Spleen (tissue), 7 donors: Measurements from ENCODE around the gene SLC38A10.

Source experiments
- POLR2AphosphoS5 ChIP-seq, 3 donors: sonication (generic); formaldehyde crosslinking; IDR thresholded peaks; one replicate each; pipeline ENCODE4 v1.5.1; 2017; ENCODE audit warnings: antibody characterized with exemption in 3 of 3
- TF ChIP-seq, protein P1 (sequence below), 11 experiments: fragments of 200-600 bp in 7 of 11; fragments of 450-650 bp in 4 of 11; sonication (generic) in 4 of 11; IDR thresholded peaks in 8 of 11; conservative IDR thresholded peaks in 3 of 11; 1 replicate in 7 of 11; 2 replicates in 4 of 11; pipeline versions ENCODE4 v1.4.0 to v1.8.0; 2016 to 2021; ENCODE audit warnings: antibody characterized with exemption in 11 of 11, inconsistent platforms in 4 of 11, mild to moderate bottlenecking in 1 of 11
- donor health status: DM: no; HTN: no; CAD: no; lungs with moderate emphysema.
- donor health status: DM: no; HTN: no; CAD: no.
- donor health status: DM: no; HTN: no; CAD: no.

DNA sequence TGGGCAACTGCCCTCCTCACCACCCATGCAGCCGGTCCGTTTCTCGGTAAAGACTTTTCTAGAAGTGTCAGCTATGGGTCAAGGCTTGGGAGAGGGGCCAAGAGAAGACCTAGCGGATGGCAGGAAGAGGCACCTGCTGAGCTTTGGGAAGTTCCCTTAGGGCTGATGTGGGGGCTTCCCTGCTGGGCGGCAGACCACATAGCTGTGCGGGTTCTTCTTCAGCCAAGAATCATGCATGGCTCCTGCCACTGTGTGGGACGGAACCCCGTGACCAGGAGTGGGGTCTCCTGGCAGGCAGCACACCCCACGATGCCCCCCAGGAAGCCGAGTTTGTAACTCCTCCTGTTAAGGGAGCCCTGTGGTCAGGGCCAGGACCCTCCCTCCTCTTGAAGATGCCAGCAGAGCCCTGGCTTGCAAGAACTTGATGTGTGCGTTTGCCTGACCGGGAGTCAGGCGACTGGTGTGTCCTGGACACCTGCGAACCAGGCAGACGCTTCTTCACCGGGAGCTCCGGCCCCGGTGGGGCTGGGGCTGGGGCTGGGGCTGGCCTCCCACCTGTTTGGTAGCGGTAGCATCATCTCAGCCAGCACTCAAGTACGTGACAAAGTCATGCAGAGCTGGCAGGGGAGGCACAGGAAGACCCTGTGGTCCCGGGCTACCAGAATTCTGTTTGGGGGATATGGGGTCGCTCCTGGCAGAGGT lies 17.7 kb upstream of the SLC38A10 start:
- TF ChIP-seq POLR2AphosphoS5 (IDR thresholded peaks at IDR 0.05), result no peak
- TF ChIP-seq, protein P1, sequence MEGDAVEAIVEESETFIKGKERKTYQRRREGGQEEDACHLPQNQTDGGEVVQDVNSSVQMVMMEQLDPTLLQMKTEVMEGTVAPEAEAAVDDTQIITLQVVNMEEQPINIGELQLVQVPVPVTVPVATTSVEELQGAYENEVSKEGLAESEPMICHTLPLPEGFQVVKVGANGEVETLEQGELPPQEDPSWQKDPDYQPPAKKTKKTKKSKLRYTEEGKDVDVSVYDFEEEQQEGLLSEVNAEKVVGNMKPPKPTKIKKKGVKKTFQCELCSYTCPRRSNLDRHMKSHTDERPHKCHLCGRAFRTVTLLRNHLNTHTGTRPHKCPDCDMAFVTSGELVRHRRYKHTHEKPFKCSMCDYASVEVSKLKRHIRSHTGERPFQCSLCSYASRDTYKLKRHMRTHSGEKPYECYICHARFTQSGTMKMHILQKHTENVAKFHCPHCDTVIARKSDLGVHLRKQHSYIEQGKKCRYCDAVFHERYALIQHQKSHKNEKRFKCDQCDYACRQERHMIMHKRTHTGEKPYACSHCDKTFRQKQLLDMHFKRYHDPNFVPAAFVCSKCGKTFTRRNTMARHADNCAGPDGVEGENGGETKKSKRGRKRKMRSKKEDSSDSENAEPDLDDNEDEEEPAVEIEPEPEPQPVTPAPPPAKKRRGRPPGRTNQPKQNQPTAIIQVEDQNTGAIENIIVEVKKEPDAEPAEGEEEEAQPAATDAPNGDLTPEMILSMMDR (IDR thresholded peaks at IDR 0.05 in 8 of 11, conservative IDR thresholded peaks at IDR 0.05 in 3 of 11), result no peak
